ENCODE results near the gene SPACA9.

The SPACA9 gene

DNA sequence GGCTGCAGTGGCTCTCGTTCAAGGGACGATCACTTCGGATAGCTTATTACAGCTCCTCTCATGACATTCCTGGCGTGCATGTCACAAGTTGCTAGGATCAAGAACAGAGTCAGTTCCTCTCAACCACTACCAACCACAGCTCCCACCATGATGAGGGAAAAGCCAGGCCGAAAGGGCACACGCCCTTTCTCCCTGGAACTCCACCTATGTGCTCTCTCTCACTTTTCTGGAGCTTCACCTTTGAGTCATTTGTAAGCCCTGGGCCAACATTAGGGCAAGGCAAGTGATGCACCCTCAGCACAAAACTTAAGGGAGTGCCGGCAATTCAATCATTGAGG lies 1.6 kb downstream of the SPACA9 start:
- Histone ChIP-seq H3K9me3 (ENCODE audit: control insufficient read depth, low read length) (no peaks in the 10 kb centered on the region), H3K27ac (ENCODE audit: low read depth, low read length, severe bottlenecking) (no peak overlapping the region), H3K36me3 (ENCODE audit: control insufficient read depth, insufficient read depth, low read length) (no peaks in the 10 kb centered on the region), H3K4me3 (ENCODE audit: extremely low read depth, insufficient read depth, low read length, poor library complexity, severe bottlenecking) (no peak overlapping the region), H3K4me1 (ENCODE audit: control insufficient read depth, insufficient read depth, low read length, poor library complexity, severe bottlenecking) (peaks cover 6% of the 10 kb centered on the region)
- 87 to 90% methylated on average over 5 to 6 of the region's 7 CpGs for WGBS, 2 experiments (ENCODE audit: insufficient coverage in 2 of 2)

DNA sequence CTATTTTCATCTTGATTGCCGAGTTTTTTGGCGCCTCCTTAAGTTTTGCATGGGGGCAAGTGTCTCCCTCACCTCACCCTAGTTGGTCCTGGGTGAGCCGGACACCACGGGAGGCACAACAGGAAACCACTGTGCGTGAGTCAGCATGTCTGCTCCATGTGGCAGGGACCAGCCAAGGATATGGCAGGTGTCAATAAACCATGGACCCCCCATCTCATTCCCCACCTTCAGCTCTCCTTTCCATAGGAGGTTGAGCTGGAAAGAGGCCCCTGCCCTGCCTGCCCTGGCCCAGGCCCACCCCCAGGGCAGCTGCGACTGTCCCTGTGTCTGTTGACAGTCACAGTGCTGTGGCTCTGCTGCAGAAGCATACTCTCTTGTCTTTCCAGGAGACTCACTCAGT lies 3.1 kb downstream of the SPACA9 start:
- H3K4me3 ChIP-seq (ENCODE audit: extremely low read depth, insufficient read depth, low read length, poor library complexity, severe bottlenecking) = no peak overlapping the region
- H3K27ac ChIP-seq (ENCODE audit: low read depth, low read length, severe bottlenecking) = no peak overlapping the region
- no peaks in the 10 kb centered on the region for H3K36me3 ChIP-seq (ENCODE audit: control insufficient read depth, insufficient read depth, low read length)
- H3K9me3 ChIP-seq (ENCODE audit: control insufficient read depth, low read length) = no peaks in the 10 kb centered on the region
- peaks cover 6% of the 10 kb centered on the region for H3K4me1 ChIP-seq (ENCODE audit: control insufficient read depth, insufficient read depth, low read length, poor library complexity, severe bottlenecking)
- 86 to 91% methylated on average over 4 to 6 of the region's 6 CpGs for WGBS, 2 experiments (ENCODE audit: insufficient coverage in 2 of 2)

DNA sequence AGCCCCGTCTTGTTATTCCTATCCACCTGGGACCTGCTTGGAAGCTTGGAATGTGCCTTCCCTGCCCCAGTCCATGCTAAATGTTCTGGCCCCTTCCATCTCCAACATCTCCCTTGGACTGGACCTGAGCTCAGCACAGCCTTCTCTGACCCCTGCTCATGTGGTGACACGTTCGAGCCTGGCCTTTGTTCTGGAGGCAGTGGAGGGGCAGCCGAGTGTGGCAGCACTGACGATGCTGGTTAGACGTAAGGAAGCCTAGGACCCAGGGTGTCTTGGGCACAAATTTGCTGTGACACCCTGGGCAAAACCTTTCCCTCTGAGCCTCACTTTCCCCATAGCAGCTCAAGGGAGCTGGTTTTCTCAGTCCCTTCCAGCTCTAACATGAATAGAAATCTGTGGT lies 3.9 kb downstream of the SPACA9 start:
- Histone ChIP-seq H3K27ac (ENCODE audit: low read depth, low read length, severe bottlenecking) (no peak overlapping the region), H3K4me1 (ENCODE audit: control insufficient read depth, insufficient read depth, low read length, poor library complexity, severe bottlenecking) (peaks cover 6% of the 10 kb centered on the region), H3K9me3 (ENCODE audit: control insufficient read depth, low read length) (no peaks in the 10 kb centered on the region), H3K4me3 (ENCODE audit: extremely low read depth, insufficient read depth, low read length, poor library complexity, severe bottlenecking) (no peak overlapping the region), H3K36me3 (ENCODE audit: control insufficient read depth, insufficient read depth, low read length) (no peaks in the 10 kb centered on the region)
- 83 to 85% methylated on average over 6 of the region's 6 CpGs for WGBS, 2 experiments (ENCODE audit: insufficient coverage in 2 of 2)

DNA sequence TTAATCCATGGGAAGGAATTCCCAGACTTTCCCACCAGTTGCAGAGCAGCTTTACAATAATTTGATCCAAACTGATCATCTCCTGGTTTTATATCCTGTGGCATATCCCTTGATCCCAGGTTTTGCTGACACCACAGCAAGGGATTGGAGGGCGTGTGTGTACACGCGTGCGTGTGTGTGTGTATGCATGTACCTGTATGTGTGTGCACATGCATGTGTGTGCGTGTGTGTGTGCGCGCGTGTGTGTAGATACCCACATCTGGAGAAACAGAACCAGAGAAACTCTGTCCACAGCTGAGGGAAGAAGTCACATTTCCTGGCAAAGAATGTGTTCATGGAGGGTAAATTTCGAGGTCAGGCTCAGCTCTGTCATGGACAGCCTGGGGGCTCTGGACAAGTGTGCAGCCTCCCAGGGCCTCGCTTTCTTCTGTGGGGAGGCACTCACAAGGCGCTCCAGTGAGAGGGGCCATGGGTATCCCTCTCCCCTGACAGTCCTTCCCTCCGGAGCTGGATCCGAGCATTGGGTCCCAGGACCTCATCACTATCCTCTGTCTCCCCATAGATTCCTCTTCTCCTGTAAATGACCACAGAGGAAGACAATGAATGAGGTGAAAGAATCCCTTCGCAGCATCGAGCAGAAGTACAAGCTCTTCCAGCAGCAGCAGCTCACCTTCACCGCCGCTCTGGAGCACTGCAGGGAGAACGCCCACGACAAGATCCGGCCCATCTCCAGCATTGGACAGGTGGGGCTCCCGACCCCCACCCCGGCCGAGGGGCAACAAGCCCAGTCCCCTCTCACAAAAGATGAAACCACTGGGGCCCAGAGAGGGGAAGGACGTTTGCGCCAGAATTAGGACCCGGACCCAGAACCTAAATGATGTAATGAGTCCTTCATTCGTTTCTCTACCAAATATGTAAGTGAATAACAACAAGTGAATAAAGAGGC lies 4.9 kb downstream of the SPACA9 start:
- peaks cover 6% of the 10 kb centered on the region for H3K4me1 ChIP-seq (ENCODE audit: control insufficient read depth, insufficient read depth, low read length, poor library complexity, severe bottlenecking)
- no peak overlapping the region for H3K4me3 ChIP-seq (ENCODE audit: extremely low read depth, insufficient read depth, low read length, poor library complexity, severe bottlenecking)
- WGBS, 2 experiments (ENCODE audit: insufficient coverage in 2 of 2) = 92 to 93% methylated on average over 22 of the region's 27 CpGs
- no peaks in the 10 kb centered on the region for H3K9me3 ChIP-seq (ENCODE audit: control insufficient read depth, low read length)
- no peaks in the 10 kb centered on the region for H3K36me3 ChIP-seq (ENCODE audit: control insufficient read depth, insufficient read depth, low read length)
- H3K27ac ChIP-seq (ENCODE audit: low read depth, low read length, severe bottlenecking) = no peak overlapping the region

DNA sequence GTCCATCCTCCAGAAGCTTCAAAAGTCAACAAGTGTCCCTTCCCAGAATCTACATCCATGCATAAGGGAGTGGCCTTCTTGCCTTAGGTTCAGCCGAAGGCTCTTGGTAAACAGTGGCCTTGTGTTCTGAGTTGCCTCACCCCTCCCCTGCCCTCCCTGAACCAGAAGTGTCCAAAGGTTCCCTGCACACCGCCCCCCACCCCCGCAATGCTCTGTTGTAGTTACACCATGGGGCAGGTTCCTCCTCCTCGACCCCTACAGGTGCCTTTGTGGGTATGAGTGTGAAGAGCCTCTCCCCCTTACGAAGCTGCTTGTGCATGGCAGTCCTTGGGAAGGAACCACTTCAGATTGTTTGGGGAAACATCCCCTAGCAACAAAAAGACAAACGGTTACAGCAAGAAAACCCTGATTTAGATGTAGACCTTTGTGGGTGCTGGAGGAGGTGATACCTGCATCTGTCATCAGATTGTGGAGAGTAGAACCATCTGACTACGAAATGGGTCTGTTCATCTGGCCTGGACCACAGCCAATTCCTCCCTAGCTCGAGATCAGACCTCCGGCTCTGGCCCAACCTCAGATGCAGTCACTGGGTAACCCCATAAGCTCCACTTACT lies 7.1 kb downstream of the SPACA9 start:
- Histone ChIP-seq H3K9me3 (ENCODE audit: control insufficient read depth, low read length) (no peaks in the 10 kb centered on the region), H3K27ac (ENCODE audit: low read depth, low read length, severe bottlenecking) (no peak overlapping the region), H3K4me3 (ENCODE audit: extremely low read depth, insufficient read depth, low read length, poor library complexity, severe bottlenecking) (no peak overlapping the region), H3K4me1 (ENCODE audit: control insufficient read depth, insufficient read depth, low read length, poor library complexity, severe bottlenecking) (no peaks in the 10 kb centered on the region), H3K36me3 (ENCODE audit: control insufficient read depth, insufficient read depth, low read length) (no peaks in the 10 kb centered on the region)
- 87 to 93% methylated on average over 6 of the region's 9 CpGs for WGBS, 2 experiments (ENCODE audit: insufficient coverage in 2 of 2)

DNA sequence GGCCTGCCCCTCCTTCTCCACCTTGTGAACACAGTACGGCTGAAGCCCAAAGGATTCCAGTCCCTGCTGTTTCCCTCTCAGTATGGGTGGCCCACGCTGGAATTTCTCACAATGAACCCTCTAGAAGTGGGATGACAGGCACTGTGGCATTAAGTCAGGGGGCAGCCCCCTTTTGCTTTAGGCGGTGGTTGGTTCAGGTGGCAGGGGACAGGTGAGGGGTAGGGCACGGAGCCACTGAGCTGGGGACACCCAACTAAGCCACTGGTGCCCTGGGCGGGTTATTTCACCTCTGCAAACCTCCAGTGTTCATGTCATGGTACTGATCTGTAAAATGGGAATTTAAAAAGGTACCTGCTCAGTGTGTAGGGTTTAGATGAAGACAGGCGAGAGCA lies 7.6 kb downstream of the SPACA9 start:
- H3K4me1 ChIP-seq (ENCODE audit: control insufficient read depth, insufficient read depth, low read length, poor library complexity, severe bottlenecking) = no peaks in the 10 kb centered on the region
- no peaks in the 10 kb centered on the region for H3K36me3 ChIP-seq (ENCODE audit: control insufficient read depth, insufficient read depth, low read length)
- no peak overlapping the region for H3K27ac ChIP-seq (ENCODE audit: low read depth, low read length, severe bottlenecking)
- H3K4me3 ChIP-seq (ENCODE audit: extremely low read depth, insufficient read depth, low read length, poor library complexity, severe bottlenecking) = no peak overlapping the region
- no peaks in the 10 kb centered on the region for H3K9me3 ChIP-seq (ENCODE audit: control insufficient read depth, low read length)
- WGBS, 2 experiments (ENCODE audit: insufficient coverage in 2 of 2) = 93 to 100% methylated on average over 2 to 4 of the region's 6 CpGs

DNA sequence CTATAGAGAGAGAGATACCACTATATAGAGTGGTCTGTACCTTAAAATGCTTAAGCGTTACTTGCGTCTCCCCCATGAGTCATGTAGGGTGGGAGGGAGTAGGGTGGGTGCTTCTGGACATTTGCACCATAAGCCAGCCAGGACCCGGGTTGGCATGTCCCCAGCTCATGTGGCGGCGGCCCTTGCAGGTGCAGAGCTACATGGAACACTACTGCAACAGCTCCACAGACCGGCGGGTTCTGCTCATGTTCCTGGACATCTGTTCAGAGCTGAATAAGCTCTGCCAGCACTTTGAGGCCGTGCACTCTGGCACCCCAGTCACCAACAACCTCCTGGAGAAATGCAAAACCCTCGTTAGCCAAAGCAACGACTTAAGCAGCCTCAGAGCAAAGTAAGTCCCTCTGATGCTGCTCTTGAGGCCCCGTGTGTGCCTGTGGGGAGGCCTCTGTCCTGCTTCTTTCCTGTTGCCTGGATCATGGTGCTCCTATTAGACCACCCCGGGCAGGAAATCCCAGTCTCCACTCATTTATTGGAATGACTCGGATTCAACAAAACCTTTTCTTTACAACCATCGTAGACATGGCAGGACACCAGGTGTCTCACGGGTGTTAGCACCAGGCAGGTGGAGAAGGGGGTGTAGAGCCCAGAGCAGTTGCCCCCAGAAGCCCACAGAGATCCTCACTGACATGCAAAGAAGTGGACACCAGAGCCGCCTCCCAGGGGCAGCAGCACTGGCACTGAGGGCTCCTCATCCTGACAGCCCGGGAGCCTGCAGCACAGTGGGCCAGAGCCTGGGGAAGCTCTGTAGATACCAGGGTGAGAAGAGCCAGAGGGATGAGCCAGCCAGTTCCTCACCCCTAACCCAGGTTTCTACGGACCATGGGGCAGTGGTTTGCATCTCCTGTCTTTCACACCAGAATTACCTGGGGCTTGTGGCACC lies 8.8 kb downstream of the SPACA9 start:
- Histone ChIP-seq H3K36me3 (ENCODE audit: control insufficient read depth, insufficient read depth, low read length) (peaks cover 6% of the 10 kb centered on the region), H3K4me3 (ENCODE audit: extremely low read depth, insufficient read depth, low read length, poor library complexity, severe bottlenecking) (no peak overlapping the region), H3K4me1 (ENCODE audit: control insufficient read depth, insufficient read depth, low read length, poor library complexity, severe bottlenecking) (no peaks in the 10 kb centered on the region), H3K27ac (ENCODE audit: low read depth, low read length, severe bottlenecking) (no peak overlapping the region), H3K9me3 (ENCODE audit: control insufficient read depth, low read length) (no peaks in the 10 kb centered on the region)
- WGBS, 2 experiments (ENCODE audit: insufficient coverage in 2 of 2) = 92 to 94% methylated on average over 14 of the region's 18 CpGs

DNA sequence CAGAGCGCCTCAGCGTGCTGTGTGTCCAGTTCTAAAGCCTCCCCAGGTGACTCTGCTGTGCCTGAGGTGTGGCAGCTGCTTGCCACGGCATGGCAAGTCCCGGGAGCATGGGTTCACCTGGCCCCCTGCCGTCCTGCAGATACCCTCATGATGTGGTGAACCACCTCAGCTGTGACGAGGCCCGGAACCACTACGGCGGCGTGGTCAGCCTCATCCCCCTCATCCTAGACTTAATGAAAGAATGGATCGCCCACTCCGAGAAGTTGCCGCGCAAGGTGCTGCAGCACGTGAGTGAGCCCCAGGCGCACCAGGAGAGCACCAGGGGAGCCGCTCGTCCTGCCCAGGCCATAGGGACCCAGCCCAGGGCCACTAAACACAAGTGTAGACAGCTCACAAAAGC lies 9.5 kb downstream of the SPACA9 start:
- Histone ChIP-seq H3K27ac (ENCODE audit: low read depth, low read length, severe bottlenecking) (no peak overlapping the region), H3K36me3 (ENCODE audit: control insufficient read depth, insufficient read depth, low read length) (peaks cover 11% of the 10 kb centered on the region), H3K4me3 (ENCODE audit: extremely low read depth, insufficient read depth, low read length, poor library complexity, severe bottlenecking) (no peak overlapping the region), H3K9me3 (ENCODE audit: control insufficient read depth, low read length) (no peaks in the 10 kb centered on the region), H3K4me1 (ENCODE audit: control insufficient read depth, insufficient read depth, low read length, poor library complexity, severe bottlenecking) (no peaks in the 10 kb centered on the region)
- WGBS, 2 experiments (ENCODE audit: insufficient coverage in 2 of 2) = 94 to 96% methylated on average over 9 to 17 of the region's 18 CpGs

DNA sequence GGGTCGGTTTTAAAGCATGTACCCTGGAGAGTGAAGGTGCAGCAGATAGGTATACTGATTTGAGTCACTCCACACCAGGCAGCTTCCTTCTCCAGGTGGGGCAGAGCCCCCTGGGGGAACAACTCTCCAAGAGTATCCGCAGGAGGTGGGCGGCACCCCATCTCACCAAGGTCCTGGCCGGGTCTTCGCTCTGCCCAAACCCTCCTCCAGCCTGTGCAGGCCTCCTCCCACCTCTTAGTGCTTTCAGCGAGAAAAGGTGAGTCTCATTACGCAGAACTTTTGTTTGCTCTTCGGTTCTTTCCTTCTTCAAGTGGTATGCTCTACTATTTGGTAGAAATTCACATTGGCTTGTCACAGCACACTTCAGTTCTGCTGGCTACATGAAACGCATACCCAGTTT lies 13.7 kb downstream of the SPACA9 start:
- no peak overlapping the region for H3K27ac ChIP-seq (ENCODE audit: low read depth, low read length, severe bottlenecking)
- WGBS, 2 experiments (ENCODE audit: insufficient coverage in 2 of 2) = 92 to 93% methylated on average over 8 of the region's 9 CpGs
- H3K4me3 ChIP-seq (ENCODE audit: extremely low read depth, insufficient read depth, low read length, poor library complexity, severe bottlenecking) = no peak overlapping the region
- no peaks in the 10 kb centered on the region for H3K9me3 ChIP-seq (ENCODE audit: control insufficient read depth, low read length)
- no peaks in the 10 kb centered on the region for H3K4me1 ChIP-seq (ENCODE audit: control insufficient read depth, insufficient read depth, low read length, poor library complexity, severe bottlenecking)
- peaks cover 48% of the 10 kb centered on the region for H3K36me3 ChIP-seq (ENCODE audit: control insufficient read depth, insufficient read depth, low read length)

DNA sequence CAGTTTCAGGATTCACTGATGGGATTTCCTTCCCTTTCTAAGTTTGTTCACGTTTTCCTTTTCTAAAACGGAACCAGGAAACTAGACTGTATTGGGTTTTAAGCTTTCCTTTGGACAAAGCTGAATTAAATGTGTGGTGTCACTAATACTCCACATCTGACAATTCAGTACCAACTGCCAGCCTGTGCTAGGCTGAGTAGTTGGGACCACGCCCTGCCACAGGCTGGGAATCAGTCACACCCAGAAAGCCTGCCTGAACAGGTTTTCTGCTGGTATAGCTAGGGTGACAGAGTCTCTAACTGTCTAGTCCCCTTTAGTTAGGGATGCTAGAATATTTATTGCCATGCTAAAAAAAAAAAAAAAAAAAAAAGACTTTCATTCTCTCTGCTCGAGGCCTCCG lies 15.6 kb downstream of the SPACA9 start:
- Histone ChIP-seq H3K4me1 (ENCODE audit: control insufficient read depth, insufficient read depth, low read length, poor library complexity, severe bottlenecking) (no peaks in the 10 kb centered on the region), H3K9me3 (ENCODE audit: control insufficient read depth, low read length) (no peaks in the 10 kb centered on the region), H3K36me3 (ENCODE audit: control insufficient read depth, insufficient read depth, low read length) (peaks cover 66% of the 10 kb centered on the region), H3K4me3 (ENCODE audit: extremely low read depth, insufficient read depth, low read length, poor library complexity, severe bottlenecking) (no peak overlapping the region), H3K27ac (ENCODE audit: low read depth, low read length, severe bottlenecking) (no peak overlapping the region)
- WGBS, 2 experiments (ENCODE audit: insufficient coverage in 2 of 2) = no CpG with 5 or more reads among the region's 5 CpGs

Data from mesodermal cell (in vitro differentiated cells).